ENCODE results near the gene EIF1.

Gene EIF1

DNA sequence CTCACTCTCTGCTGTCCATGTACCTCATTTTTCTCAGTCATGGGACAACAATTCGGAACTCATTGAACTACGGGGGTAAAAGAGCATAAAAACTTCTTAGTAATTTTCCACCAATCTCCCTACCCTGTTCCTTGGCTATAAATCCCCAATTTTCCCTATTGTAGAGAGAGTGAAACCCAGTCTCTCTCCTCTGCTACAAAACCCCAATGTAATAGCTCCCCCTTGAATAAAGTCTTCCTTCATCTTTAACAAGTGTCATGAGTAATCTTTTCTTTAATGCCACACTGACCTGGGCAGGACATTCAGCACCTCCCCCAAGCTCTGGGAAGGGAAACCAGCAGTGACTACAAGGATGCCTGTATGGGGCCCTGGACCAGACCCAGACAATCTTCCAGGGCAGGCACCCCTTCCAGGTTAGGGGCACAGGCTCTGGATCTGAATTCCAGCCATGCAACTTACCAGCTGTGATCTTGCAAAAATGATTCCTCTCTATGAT is 10.2 kb upstream of the EIF1 start:
- H3K79me2 ChIP-seq (ENCODE audit: control insufficient read depth, low read length): no peaks in the 10 kb centered on the region
- H3K9me3 ChIP-seq (ENCODE audit: control insufficient read depth, insufficient read depth, low read length): no peaks in the 10 kb centered on the region
- peaks cover 27% of the 10 kb centered on the region for H3K27me3 ChIP-seq (ENCODE audit: control insufficient read depth, low read length)
- TF ChIP-seq CTCF (IDR thresholded peaks at IDR 0.05; ENCODE audit: low read depth, low read length, poor library complexity, severe bottlenecking) (no peak), EZH2phosphoT487 (IDR thresholded peaks at IDR 0.05; ENCODE audit: borderline replicate concordance, low read length) (no peak)
- H3K4me1 ChIP-seq (ENCODE audit: control insufficient read depth, low read length): peaks cover 5% of the 10 kb centered on the region; the same call in 1 of the 2 replicates
- peak overlapping the region; percentile 2; the same call in 1 of the 2 replicates for H3K4me2 ChIP-seq (ENCODE audit: low read length)
- no peak overlapping the region for H3K4me3 ChIP-seq (ENCODE audit: low read length)
- H3F3A ChIP-seq (ENCODE audit: control insufficient read depth, insufficient read depth): no peaks in the 10 kb centered on the region
- no peaks in the 10 kb centered on the region for H4K20me1 ChIP-seq (ENCODE audit: control insufficient read depth, insufficient read depth, low read depth, low read length)
- no peaks in the 10 kb centered on the region for H3K36me3 ChIP-seq (ENCODE audit: control insufficient read depth, low read length)
- H3K9me2 ChIP-seq (replicated peaks; ENCODE audit: control insufficient read depth, low read length): no peaks in the 10 kb centered on the region
- no peak overlapping the region for H3K27ac ChIP-seq (ENCODE audit: low read depth, low read length)

- Histone ChIP-seq H3K36me3 (ENCODE audit: control insufficient read depth, low read length) (no peaks in the 10 kb centered on the region), H3K9me2 (replicated peaks; ENCODE audit: control insufficient read depth, low read length) (no peaks in the 10 kb centered on the region), H3K79me2 (ENCODE audit: control insufficient read depth, low read length) (no peaks in the 10 kb centered on the region), H3F3A (ENCODE audit: control insufficient read depth, insufficient read depth) (no peaks in the 10 kb centered on the region), H4K20me1 (ENCODE audit: control insufficient read depth, insufficient read depth, low read depth, low read length) (no peaks in the 10 kb centered on the region), H3K4me2 (ENCODE audit: low read length) (peak overlapping the region; percentile 2; the same call in 1 of the 2 replicates), H3K4me1 (ENCODE audit: control insufficient read depth, low read length) (peaks cover 5% of the 10 kb centered on the region; the same call in 1 of the 2 replicates), H3K27me3 (ENCODE audit: control insufficient read depth, low read length) (peaks cover 31% of the 10 kb centered on the region), H3K27ac (ENCODE audit: low read depth, low read length) (no peak overlapping the region), H3K4me3 (ENCODE audit: low read length) (no peak overlapping the region), H3K9me3 (ENCODE audit: control insufficient read depth, insufficient read depth, low read length) (no peaks in the 10 kb centered on the region)
- TF ChIP-seq CTCF (IDR thresholded peaks at IDR 0.05; ENCODE audit: low read depth, low read length, poor library complexity, severe bottlenecking) (no peak), EZH2phosphoT487 (IDR thresholded peaks at IDR 0.05; ENCODE audit: borderline replicate concordance, low read length) (no peak)
Observed at GRCh38 chr17:41678907-41679739, 9.6 kb upstream of the EIF1 start.

DNA sequence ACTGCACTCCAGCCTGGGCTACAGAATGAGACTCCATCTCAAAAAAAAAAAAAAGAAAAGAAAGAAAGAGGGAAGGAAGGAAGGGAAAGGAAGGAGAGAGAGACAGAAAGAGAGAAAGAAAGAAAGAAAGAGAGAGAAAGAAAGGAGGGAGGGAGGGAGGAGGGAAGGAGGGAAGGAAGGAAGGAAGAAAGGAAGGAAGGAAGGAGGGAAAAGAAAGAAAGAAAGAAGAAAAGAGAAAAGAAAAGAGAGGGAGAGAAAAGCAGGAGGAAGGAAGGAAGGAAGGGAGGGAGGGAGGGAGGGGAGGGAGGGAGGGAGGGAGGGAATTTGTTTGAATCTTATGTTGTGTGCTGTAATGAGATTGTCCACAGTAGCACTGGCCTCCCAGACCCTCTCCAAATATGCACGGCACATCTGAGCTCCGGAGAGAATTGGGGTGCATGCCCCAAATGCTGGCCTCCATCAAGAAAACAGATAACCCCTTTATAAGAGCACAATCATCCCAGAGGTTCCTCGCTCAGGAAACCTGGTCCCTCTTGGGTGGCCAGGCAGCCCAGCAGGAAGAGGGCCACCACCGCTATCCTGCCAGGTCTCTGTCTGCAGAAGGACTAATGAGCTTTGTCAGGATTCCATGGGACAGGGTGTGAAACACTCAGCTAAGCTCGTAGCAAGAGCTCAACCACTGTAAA is 8.8 kb upstream of the EIF1 start:
- H4K20me1 ChIP-seq (ENCODE audit: control insufficient read depth, insufficient read depth, low read depth, low read length): no peaks in the 10 kb centered on the region
- TF ChIP-seq CTCF (IDR thresholded peaks at IDR 0.05; ENCODE audit: low read depth, low read length, poor library complexity, severe bottlenecking): no peak
- no peak for TF ChIP-seq EZH2phosphoT487 (IDR thresholded peaks at IDR 0.05; ENCODE audit: borderline replicate concordance, low read length)
- H3K79me2 ChIP-seq (ENCODE audit: control insufficient read depth, low read length): no peaks in the 10 kb centered on the region
- no peaks in the 10 kb centered on the region for H3K36me3 ChIP-seq (ENCODE audit: control insufficient read depth, low read length)
- H3K9me2 ChIP-seq (replicated peaks; ENCODE audit: control insufficient read depth, low read length): no peaks in the 10 kb centered on the region
- H3K4me3 ChIP-seq (ENCODE audit: low read length): no peak overlapping the region
- peaks cover 5% of the 10 kb centered on the region; the same call in 1 of the 2 replicates for H3K4me1 ChIP-seq (ENCODE audit: control insufficient read depth, low read length)
- H3K9me3 ChIP-seq (ENCODE audit: control insufficient read depth, insufficient read depth, low read length): no peaks in the 10 kb centered on the region
- H3K27ac ChIP-seq (ENCODE audit: low read depth, low read length): no peak overlapping the region
- H3F3A ChIP-seq (ENCODE audit: control insufficient read depth, insufficient read depth): no peaks in the 10 kb centered on the region
- H3K27me3 ChIP-seq (ENCODE audit: control insufficient read depth, low read length): peaks cover 32% of the 10 kb centered on the region
- H3K4me2 ChIP-seq (ENCODE audit: low read length): no peak overlapping the region
